Measurements from ENCODE around the gene NEK1.
"Not testable (repeated sequence)": the region's sequence is repeated elsewhere in the genome, so short reads cannot be mapped to it uniquely, and the experiment has no call there.

NEK1 gene

DNA sequence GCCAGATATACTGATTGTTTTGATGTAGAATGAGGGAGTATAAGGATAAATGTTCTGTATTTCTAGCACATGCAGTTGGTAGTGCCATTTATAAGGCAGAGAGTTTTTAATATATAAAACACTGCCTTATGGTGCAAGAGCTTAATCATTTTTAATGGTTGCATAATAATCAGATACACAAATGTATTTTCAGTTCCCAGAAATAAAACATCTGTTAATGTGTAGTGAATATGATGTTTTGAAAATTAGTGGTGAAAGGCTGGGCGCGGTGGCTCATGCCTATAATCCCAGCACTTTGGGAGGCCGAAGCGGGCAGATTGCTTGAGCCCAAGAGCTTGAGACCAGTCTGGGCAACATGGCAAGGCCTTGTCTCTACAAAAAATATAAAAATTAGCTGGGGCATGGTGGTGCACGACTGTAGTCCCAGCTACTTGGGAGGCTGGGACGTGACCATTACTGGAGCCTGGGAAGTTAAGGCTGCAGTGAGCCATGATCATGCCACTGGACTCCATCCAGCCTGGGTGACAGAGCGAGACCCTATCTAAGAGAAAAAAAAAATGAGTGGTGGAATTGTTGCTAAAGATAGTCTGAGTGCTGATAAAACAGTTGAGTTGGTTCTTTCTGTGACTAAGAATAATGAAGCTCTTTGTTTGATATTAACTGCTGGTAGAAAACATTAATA, 37.3 kb upstream of the NEK1 start:
- TF ChIP-seq POLR2A (IDR thresholded peaks at IDR 0.05; ENCODE audit: low read length) (peak; percentile 30), GATA1 (IDR thresholded peaks at IDR 0.05; ENCODE audit: low read depth, low read length) (no peak)
- peak; percentile 90 for DNase-seq

DNA sequence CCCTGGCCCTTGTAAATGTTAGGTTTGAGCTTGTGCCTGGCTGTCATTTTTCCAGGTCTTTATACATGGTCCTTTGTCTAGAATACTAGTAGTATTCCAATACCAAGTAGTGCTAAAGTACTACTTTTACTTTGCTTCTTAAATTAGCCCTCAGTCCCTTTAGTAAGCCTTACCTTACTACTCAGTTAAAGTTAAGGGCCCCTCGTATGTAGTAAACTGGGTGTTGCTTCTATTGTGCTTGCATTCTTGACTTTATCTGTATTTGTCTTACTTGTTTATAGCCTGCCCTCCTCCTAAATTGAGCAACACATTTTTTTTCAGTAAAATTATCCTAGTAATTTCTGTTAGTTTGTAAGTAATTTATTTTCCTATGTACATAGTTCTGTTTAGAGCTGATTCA, 33.2 kb upstream of the NEK1 start:
- no peak for TF ChIP-seq POLR2A (IDR thresholded peaks at IDR 0.05; ENCODE audit: low read length)
- TF ChIP-seq GATA1 (IDR thresholded peaks at IDR 0.05; ENCODE audit: low read depth, low read length): no peak
- no peak for DNase-seq

DNA sequence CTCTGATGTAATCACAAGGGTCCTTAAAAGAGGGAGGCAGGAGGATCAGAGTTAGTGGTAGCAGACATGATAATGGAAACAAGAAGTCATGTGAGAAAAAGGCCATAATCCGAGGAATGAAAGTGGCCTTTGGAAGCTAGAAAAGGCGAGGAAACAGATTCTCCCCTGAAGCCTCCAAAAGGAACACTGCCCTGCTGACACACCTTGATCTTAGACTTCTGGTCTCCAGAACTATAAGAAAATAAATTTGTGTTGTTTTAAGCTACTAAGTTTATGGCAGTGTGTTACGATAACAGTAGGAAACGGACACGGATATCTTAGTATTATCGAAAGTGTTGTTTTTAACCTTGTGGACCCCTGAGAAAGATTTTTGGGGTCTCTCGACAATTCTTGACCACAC, 32.4 kb upstream of the NEK1 start:
- DNase-seq: no peak
- TF ChIP-seq POLR2A (IDR thresholded peaks at IDR 0.05; ENCODE audit: low read length) (no peak), GATA1 (IDR thresholded peaks at IDR 0.05; ENCODE audit: low read depth, low read length) (no peak)

DNA sequence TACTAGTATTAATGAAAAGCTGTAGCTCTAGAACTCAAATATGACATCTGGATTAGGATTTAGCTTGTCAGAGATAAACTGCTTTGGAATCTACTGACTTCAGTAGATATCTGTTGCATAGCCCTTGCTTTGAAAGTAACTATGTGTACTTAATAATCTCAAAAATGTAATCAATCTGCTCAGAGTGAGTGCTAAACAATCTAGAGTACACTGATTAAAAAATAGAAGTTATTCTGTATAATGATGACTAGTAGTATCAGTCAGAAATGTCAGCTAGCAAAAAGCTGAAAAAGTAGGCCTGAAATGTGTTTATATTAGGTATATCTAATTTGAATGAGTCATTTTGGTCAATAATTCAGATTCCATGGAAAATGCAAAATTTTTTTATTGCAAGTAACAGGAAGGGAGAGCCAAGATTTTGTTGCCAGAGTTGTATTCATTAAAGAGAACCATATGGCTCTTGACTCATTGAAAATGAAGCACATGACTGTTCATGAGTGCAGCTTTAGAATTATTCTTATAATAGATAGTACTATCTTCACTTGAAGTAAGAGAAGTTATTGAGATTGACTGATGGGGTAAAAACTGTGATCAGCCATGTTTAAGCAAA, 28.0 kb upstream of the NEK1 start:
- DNase-seq: no peak
- TF ChIP-seq POLR2A (IDR thresholded peaks at IDR 0.05; ENCODE audit: low read length) (no peak), GATA1 (IDR thresholded peaks at IDR 0.05; ENCODE audit: low read depth, low read length) (no peak)

DNA sequence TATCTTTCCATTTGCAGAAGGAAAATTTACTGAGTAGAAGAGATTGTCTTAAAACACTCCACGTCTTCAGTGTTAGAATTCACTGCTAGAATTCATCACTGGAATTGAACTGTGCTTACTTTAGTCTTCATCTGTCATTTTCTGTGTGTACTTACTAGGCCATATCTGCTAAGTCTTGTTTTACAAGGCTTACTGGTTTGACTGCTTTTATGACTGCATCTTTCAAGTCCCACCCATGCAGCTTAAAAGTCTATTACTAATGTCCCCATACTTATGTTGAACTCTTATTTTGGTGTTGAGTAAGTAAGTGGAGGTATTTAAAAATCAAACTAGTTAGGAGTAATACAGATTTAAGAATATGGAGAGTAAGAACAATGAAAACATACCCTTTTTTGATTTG, 22.6 kb upstream of the NEK1 start:
- DNase-seq: no peak
- TF ChIP-seq GATA1 (IDR thresholded peaks at IDR 0.05; ENCODE audit: low read depth, low read length): no peak
- TF ChIP-seq POLR2A (IDR thresholded peaks at IDR 0.05; ENCODE audit: low read length): no peak

GRCh38 chr4:169632896-169633295, 20.5 kb upstream of the NEK1 start:
- no peak for TF ChIP-seq POLR2A (IDR thresholded peaks at IDR 0.05; ENCODE audit: low read length)
- TF ChIP-seq GATA1 (IDR thresholded peaks at IDR 0.05; ENCODE audit: low read depth, low read length): no peak
- DNase-seq: no peak

- no peak for TF ChIP-seq GATA1 (IDR thresholded peaks at IDR 0.05; ENCODE audit: low read depth, low read length)
- no peak for TF ChIP-seq POLR2A (IDR thresholded peaks at IDR 0.05; ENCODE audit: low read length)
- DNase-seq: no peak
Observed at GRCh38 chr4:169630069-169630468, 17.7 kb upstream of the NEK1 start.

DNA sequence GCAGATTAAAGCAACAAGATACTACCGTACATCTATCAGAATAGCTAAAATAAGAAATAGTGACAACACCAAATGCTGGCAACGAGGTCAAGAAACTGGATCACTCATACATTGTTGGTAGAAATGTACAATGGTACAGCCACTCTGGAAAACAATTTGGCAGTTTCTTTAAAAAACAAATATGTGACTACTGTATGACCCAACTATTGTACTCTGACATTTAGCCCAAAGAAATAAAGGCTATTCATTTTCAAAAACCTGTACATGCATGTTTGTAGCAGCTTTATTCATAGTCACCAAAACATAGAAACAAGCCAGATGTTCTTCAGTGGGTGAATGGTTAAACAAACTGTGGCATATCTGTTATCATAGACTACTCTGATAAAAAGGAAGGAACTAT, 16.2 kb upstream of the NEK1 start:
- DNase-seq: peak in 1 of 2 experiments; percentile 42
- no peak for TF ChIP-seq POLR2A (IDR thresholded peaks at IDR 0.05; ENCODE audit: low read length)
- TF ChIP-seq GATA1 (IDR thresholded peaks at IDR 0.05; ENCODE audit: low read depth, low read length): no peak

DNA sequence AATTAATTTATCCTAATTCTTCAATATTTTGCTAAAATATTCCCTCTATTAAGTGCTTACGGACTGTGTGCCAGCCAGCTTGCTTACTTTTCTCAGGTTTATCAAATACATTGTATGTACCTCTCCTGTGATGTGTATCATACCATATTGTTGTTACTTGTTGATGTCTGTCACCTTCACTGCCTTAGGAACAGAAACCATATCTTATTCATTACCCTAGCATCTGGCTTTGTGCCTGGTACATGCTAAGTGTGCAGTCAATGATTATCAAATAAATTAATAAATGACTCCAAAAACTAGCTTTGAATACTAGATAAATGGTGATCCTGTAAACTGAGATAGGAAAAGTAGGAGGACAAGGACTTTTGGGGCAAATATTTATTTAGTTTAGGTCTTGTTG, 14.9 kb upstream of the NEK1 start:
- peak; percentile 50 for TF ChIP-seq POLR2A (IDR thresholded peaks at IDR 0.05; ENCODE audit: low read length)
- no peak for TF ChIP-seq GATA1 (IDR thresholded peaks at IDR 0.05; ENCODE audit: low read depth, low read length)
- peak; percentile 87 to 91 for DNase-seq

- peak; percentile 94 to 98 for DNase-seq
- TF ChIP-seq GATA1 (IDR thresholded peaks at IDR 0.05; ENCODE audit: low read depth, low read length): peak; percentile 79
- peak; percentile 73 for TF ChIP-seq POLR2A (IDR thresholded peaks at IDR 0.05; ENCODE audit: low read length)
Observed at GRCh38 chr4:169626331-169627282, 14.2 kb upstream of the NEK1 start.

- DNase-seq: peak; percentile 64 to 65
- no peak for TF ChIP-seq POLR2A (IDR thresholded peaks at IDR 0.05; ENCODE audit: low read length)
- TF ChIP-seq GATA1 (IDR thresholded peaks at IDR 0.05; ENCODE audit: low read depth, low read length): no peak
Observed at GRCh38 chr4:169625886-169626285, 13.5 kb upstream of the NEK1 start.

DNA sequence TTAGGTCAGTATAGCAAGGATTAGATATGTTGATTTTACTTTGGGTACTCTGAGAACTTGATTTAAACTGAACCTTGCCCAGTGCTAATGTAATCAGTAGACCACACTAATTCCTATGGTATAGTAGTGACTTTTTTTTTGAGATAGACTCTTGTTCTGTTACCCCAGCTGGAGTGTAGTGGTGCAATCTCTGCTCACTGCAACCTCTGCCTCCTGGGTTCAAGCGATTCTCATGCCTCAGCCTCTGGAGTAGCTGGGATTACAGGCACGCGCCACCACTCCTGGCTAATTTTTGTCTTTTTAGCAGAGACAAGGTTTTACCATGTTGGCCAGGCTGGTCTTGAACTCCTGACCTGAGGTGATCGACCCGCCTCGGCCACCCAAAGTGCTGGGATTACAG, 11.6 kb upstream of the NEK1 start:
- DNase-seq: not testable (repeated sequence)

- no peak for TF ChIP-seq POLR2A (IDR thresholded peaks at IDR 0.05; ENCODE audit: low read length)
- TF ChIP-seq GATA1 (IDR thresholded peaks at IDR 0.05; ENCODE audit: low read depth, low read length): no peak
- peak in 1 of 2 experiments; percentile 60 for DNase-seq
Observed at GRCh38 chr4:169622566-169622965, 10.2 kb upstream of the NEK1 start.

- peak; percentile 68 to 78 for DNase-seq
- no peak for TF ChIP-seq GATA1 (IDR thresholded peaks at IDR 0.05; ENCODE audit: low read depth, low read length)
- no peak for TF ChIP-seq POLR2A (IDR thresholded peaks at IDR 0.05; ENCODE audit: low read length)
Observed at GRCh38 chr4:169621731-169622492, 9.5 kb upstream of the NEK1 start.

Data from erythroblast (primary cell).